Breast epithelium (tissue), 3 donors: ENCODE results near the gene SHROOM1.

ENCODE experiments used
- POLR2A ChIP-seq: fragments of 450-650 bp; IDR thresholded peaks from one replicate; pipeline ENCODE4 v1.6.1; 2016; ENCODE audit warnings: antibody characterized with exemption, mild to moderate bottlenecking, moderate library complexity
- TF ChIP-seq, protein P1 (sequence below), 3 donors: fragments of 450-650 bp; IDR thresholded peaks; one replicate each; pipeline ENCODE4 v1.5.1; 2016 to 2017; ENCODE audit warnings: antibody characterized with exemption in 3 of 3, mild to moderate bottlenecking in 3 of 3, moderate library complexity in 3 of 3

DNA sequence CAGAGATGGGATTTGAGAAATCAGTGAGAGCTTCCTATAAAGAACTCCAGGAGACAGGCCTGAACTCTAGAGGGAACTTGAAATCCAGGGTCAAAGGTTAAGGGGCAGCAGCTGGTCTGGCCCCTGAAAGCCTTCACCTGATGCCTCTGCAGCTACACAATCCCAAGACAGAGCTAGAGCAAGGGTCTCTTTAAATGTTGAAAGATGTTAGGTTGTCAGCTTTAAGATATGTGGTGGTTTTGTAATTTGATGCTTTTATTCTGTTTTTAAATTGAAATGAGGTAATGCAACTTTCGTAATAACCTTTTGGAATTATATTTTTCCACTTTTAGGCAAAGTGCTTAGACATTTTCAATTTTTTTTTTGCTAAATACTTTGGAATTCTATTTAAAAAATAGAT lies 15.0 kb downstream of the SHROOM1 start:
- TF ChIP-seq, protein P1, sequence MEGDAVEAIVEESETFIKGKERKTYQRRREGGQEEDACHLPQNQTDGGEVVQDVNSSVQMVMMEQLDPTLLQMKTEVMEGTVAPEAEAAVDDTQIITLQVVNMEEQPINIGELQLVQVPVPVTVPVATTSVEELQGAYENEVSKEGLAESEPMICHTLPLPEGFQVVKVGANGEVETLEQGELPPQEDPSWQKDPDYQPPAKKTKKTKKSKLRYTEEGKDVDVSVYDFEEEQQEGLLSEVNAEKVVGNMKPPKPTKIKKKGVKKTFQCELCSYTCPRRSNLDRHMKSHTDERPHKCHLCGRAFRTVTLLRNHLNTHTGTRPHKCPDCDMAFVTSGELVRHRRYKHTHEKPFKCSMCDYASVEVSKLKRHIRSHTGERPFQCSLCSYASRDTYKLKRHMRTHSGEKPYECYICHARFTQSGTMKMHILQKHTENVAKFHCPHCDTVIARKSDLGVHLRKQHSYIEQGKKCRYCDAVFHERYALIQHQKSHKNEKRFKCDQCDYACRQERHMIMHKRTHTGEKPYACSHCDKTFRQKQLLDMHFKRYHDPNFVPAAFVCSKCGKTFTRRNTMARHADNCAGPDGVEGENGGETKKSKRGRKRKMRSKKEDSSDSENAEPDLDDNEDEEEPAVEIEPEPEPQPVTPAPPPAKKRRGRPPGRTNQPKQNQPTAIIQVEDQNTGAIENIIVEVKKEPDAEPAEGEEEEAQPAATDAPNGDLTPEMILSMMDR (IDR thresholded peaks at IDR 0.05), result no peak
- no peak for TF ChIP-seq POLR2A
